ENCODE data around the gene CES4A.
"Not testable (repeated sequence)": the region's sequence is repeated elsewhere in the genome, so short reads cannot be mapped to it uniquely, and the experiment has no call there.

Gene CES4A

GRCh38 chr16:67024384-67025209 lies 36.2 kb downstream of the CES4A start:
- no peak for DNase-seq

- no peak for DNase-seq
Measured at GRCh38 chr16:67025210-67025550, 36.8 kb downstream of the CES4A start.

GRCh38 chr16:67026570-67026969 lies 38.2 kb downstream of the CES4A start:
- no peak for DNase-seq

- no peak for DNase-seq
Measured at GRCh38 chr16:67027046-67027445, 38.7 kb downstream of the CES4A start.

GRCh38 chr16:67028167-67028695 lies 39.8 kb downstream of the CES4A start:
- DNase-seq, result no peak

DNA sequence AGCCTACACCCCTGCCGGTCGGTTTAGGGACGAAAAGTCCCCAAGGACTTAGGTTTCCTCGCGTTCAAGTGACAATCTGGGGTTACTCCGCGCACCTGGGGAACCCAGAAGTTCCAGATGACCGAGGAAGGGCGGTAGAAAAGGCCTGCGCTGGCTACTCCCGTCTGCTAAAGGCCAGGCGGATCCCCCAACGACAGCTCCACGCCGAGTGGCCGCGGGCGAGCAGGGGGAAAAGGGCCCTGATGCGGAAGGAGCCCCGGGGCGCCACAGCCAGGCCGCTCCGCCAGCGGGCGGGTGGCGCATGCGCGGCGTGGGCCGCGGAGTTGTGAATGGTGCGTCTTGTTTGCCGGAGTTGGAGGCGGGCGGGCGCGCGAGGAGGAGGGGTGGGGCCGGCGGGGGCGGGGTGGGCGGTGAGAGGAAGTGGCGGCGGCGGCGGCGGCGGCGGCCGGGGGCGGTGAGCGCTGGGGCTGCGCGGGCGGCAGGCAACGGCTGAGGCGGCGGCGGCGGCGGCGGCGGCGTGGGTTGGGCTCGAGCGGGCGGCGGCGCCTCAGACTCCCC lies 40.4 kb downstream of the CES4A start, which contains the start of gene CBFB:
Gene CBFB, plus strand, starts transcription at position 454 of the 558 bp plus-strand sequence. CDS start 259 bp downstream, outside the sequence.
- peak; percentile 52 for DNase-seq

- no peak for DNase-seq
Measured at GRCh38 chr16:67029254-67030096, 41.1 kb downstream of the CES4A start.

DNA sequence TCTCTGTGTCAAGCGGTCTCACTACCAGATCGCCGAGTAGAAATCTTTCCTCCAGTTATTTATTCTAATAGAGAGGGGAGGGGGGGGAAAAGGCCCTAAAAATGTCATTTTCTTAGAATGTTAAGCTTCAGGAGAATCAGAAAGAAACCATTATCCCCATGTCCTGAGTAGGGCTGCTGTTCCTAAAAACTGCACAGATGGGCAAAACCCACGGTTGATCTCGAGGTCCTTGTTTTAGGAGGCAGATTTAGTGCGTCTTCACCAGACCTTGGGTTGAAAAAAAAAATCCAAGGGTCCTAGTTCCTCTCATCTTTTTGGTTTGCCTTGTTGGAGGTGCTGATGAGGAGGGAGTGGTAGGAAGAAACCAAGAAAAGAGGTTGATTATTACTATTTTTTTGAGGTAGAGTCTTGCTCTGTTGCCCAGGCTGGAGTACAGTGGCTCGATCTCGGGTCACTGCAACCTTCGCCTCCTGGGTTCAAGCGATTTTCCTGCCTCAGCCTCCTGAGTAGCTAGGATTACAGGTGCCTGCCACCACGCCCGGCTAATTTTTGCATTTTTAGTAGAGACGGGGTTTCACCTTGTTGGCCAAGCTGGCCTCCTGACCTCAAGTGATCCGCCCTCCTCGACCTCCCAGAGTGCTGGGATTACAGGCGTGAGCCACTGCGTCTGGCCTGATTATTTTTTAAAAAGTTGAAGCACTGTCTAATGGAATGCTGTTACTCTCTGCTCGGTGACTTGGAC lies 42.0 kb downstream of the CES4A start:
- DNase-seq, result no peak

DNA sequence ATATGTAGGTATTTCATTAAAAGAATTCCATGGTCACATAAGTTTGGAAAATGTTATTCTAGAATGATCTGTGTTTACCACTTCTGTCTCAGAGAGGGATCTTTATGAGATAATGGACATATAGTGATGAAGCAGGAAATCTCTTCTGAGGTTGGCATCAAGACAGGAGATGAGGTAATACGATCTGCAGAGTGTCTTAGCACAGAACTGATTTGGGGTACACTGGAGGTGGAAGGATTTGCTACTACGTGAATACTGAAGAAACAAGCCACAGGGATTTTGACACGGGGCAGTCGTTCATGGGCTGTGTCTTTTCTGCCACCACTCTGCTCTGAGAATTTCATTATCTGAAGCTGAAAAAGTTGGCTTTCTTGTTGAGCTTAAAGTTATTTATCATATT lies 46.1 kb downstream of the CES4A start:
- no peak for DNase-seq

DNA sequence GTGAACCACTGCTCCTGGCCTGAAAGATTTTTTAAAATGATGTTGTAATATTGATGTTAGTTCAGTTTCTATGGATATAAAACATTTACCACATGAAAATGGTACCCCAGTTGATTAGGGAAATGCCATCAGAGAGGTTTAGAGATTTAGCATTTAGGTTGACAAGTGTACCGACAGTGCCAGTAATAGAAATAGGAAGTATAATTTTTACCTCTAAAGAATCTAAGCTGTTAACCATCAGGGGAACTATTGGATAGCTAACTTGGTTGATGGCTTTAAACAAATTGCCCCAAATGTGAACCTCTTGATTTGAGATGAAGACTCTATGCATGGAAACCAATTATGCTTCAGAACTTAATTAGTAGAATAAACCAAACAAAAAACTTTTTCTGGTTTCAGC lies 47.0 kb downstream of the CES4A start:
- DNase-seq, result no peak

GRCh38 chr16:67036323-67036741 lies 47.9 kb downstream of the CES4A start:
- DNase-seq, result no peak

GRCh38 chr16:67039260-67040020 lies 51.1 kb downstream of the CES4A start:
- DNase-seq, result no peak

- DNase-seq, result no peak
Measured at GRCh38 chr16:67040166-67040565, 51.8 kb downstream of the CES4A start.

- no peak for DNase-seq
Measured at GRCh38 chr16:67040906-67041305, 52.5 kb downstream of the CES4A start.

DNA sequence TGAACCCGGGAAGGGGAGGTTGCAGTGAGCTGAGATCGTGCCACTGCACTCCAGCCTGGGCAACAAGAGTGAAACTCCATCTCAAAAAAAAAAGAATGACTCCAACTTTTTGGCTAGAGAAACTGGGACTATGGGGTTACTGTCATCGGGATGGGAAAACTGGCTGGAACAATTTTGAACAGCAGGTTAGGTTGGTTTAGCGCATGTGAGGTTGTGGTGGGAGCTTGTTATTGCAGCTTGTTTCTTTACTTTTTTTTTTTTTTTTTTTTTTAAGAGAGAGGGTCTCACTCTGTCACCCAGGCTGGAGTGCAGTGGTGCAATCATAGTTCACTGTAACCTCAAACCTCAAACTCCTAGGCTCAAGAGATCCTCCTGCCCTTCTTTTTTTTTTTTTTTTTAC lies 53.1 kb downstream of the CES4A start:
- not testable (repeated sequence) for DNase-seq

DNA sequence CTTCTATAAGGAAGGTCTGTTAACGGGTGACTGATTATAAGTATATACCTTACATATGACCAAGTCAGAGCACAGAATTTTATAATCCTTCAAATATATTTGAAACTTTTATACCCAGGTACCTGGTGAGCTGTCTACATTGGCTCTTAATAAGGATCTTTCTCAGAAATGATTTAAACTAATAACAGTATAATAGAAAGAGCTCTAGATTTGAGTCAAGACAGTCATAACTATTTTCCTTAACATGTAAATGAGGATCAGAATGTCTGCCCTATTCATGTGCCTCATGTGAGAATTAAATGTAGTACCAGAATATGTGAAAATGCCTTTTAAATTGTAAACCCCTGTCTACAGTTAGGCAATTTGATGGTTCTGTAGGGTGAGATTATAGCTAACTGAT lies 55.0 kb downstream of the CES4A start:
- no peak for DNase-seq

GRCh38 chr16:67050796-67051195 lies 62.4 kb downstream of the CES4A start:
- DNase-seq, result no peak

GRCh38 chr16:67052399-67052798 lies 64.0 kb downstream of the CES4A start:
- no peak for DNase-seq

GRCh38 chr16:67053767-67054334 lies 65.5 kb downstream of the CES4A start:
- DNase-seq, result no peak

- no peak for DNase-seq
Measured at GRCh38 chr16:67054901-67055300, 66.5 kb downstream of the CES4A start.

GRCh38 chr16:67055712-67056487 lies 67.5 kb downstream of the CES4A start:
- DNase-seq, result no peak

All from NCI-H1694 treated with DMSO at 0.1 percent for 48 hours (cell line).